SK-N-SH (cell line): ENCODE results near the gene TMEM214. TPM values are rescaled to one million over a fixed set of nuclear protein-coding genes. Genes with fewer than 3 reads are reported as not detected.

Source experiments
- CTCF ChIA-PET: fragments of 300-600, 350-600 bp; formaldehyde crosslinking; extraction: SDS; loops from one replicate; lab custom pipeline; 2021; lab: Yijun Ruan, JAX
- POLR2A ChIA-PET: fragments of 350-600 bp; sonication (Branson Sonifier 250); formaldehyde crosslinking; extraction: SDS; loops from one replicate; lab custom pipeline; 2020; ENCODE audit warnings: antibody characterized with exemption, inconsistent platforms; lab: Yijun Ruan, JAX
- DNase-seq: peaks from one replicate; pipeline ENCODE4 v3.0.0; 2012
- H2AFZ ChIP-seq: fragments of 200-600 bp; sonication (generic); 2 replicates; pipeline ENCODE4 v1.8.1; 2016; ENCODE audit warnings: antibody characterized with exemption, mild to moderate bottlenecking, low read depth
- H3F3A ChIP-seq: fragments of 200-600 bp; sonication (generic); replicated peaks from 2 replicates; pipeline ENCODE3; 2016; ENCODE audit warnings: antibody characterized with exemption, mild to moderate bottlenecking; ENCODE audit not compliant: insufficient read depth
- H3K27ac ChIP-seq, 2 experiments: fragments of 200-500 bp in 1 of 2; fragments of 200-600 bp in 1 of 2; sonication (Bioruptor generic) in 1 of 2; sonication (generic), shearing (Covaris generic) in 1 of 2; 2 replicates each; pipeline versions ENCODE4 v1.5.1 to v1.6.1; 2014 to 2016; ENCODE audit warnings: low read depth in 2 of 2, inconsistent platforms in 1 of 2, low read length in 1 of 2, mild to moderate bottlenecking in 1 of 2, mixed read lengths in 1 of 2
- H3K27me3 ChIP-seq: fragments of 200-600 bp; sonication (generic), shearing (Covaris generic); 2 replicates; pipeline ENCODE4 v1.6.1; 2016; ENCODE audit warnings: mixed run types; ENCODE audit not compliant: insufficient read depth
- H3K36me3 ChIP-seq, 2 experiments: fragments of 200-500 bp in 1 of 2; fragments of 200-600 bp in 1 of 2; sonication (Bioruptor generic) in 1 of 2; sonication (generic) in 1 of 2; replicated peaks in 1 of 2; 2 replicates each; pipeline versions ENCODE3 to v1.5.1; 2014 to 2016; ENCODE audit warnings: low read length in 1 of 2, mild to moderate bottlenecking in 1 of 2; ENCODE audit not compliant: insufficient read depth in 2 of 2, control insufficient read depth in 1 of 2
- H3K4me1 ChIP-seq, 2 experiments: fragments of 200-500 bp in 1 of 2; fragments of 200-600 bp in 1 of 2; sonication (Bioruptor generic) in 1 of 2; sonication (generic), shearing (Covaris generic) in 1 of 2; 2 replicates each; pipeline versions ENCODE4 v1.5.1 to v1.6.1; 2014 to 2016; ENCODE audit warnings: low read depth in 1 of 2, low read length in 1 of 2, mixed run types in 1 of 2; ENCODE audit not compliant: insufficient read depth in 2 of 2, control insufficient read depth in 1 of 2
- H3K4me2 ChIP-seq: fragments of 200-600 bp; sonication (generic), shearing (Covaris generic); 2 replicates; pipeline ENCODE4 v1.6.1; 2017; ENCODE audit warnings: mixed run types
- H3K4me3 ChIP-seq, 2 experiments: fragments of 200-500 bp in 1 of 2; fragments of 200-600 bp in 1 of 2; sonication (Bioruptor generic) in 1 of 2; sonication (generic), shearing (Covaris generic) in 1 of 2; 2 replicates each; pipeline versions ENCODE4 v1.5.1 to v1.8.1; 2014 to 2016; ENCODE audit warnings: low read depth in 2 of 2, inconsistent platforms in 1 of 2, low read length in 1 of 2, mild to moderate bottlenecking in 1 of 2, mixed read lengths in 1 of 2, moderate library complexity in 1 of 2
- H3K79me2 ChIP-seq: fragments of 200-600 bp; sonication (generic); 2 replicates; pipeline ENCODE4 v1.8.1; 2017; ENCODE audit warnings: mild to moderate bottlenecking; ENCODE audit not compliant: insufficient read depth
- H3K9ac ChIP-seq: fragments of 200-600 bp; sonication (generic); 2 replicates; pipeline ENCODE4 v1.6.1; 2017; ENCODE audit warnings: mixed run types
- H3K9me2 ChIP-seq: fragments of 200-600 bp; sonication (generic); 2 replicates; pipeline ENCODE4 v1.6.1; 2017; ENCODE audit warnings: mixed run types
- H3K9me3 ChIP-seq: fragments of 200-600 bp; sonication (generic); 2 replicates; pipeline ENCODE4 v1.6.1; 2017; ENCODE audit warnings: mixed run types, mild to moderate bottlenecking, moderate library complexity
- H4K20me1 ChIP-seq: fragments of 200-600 bp; sonication (generic); 2 replicates; pipeline ENCODE4 v1.6.1; 2017; ENCODE audit warnings: mild to moderate bottlenecking, mixed run types; ENCODE audit not compliant: insufficient read depth
- EZH2phosphoT487 ChIP-seq: fragments of 200-600 bp; sonication (generic); IDR thresholded peaks from 2 replicates; pipeline ENCODE4 v1.6.1; 2017; ENCODE audit warnings: low read depth, mixed run types, mild to moderate bottlenecking, antibody characterized with exemption, moderate library complexity, borderline replicate concordance
- FOSL2 ChIP-seq: IDR thresholded peaks from 2 replicates; pipeline ENCODE4 v1.4.0; 2012; ENCODE audit warnings: low read depth, mild to moderate bottlenecking, moderate library complexity, borderline replicate concordance
- FOXJ3 ChIP-seq: sonication (generic); formaldehyde crosslinking; IDR thresholded peaks from 2 replicates; pipeline ENCODE4 v1.5.1; 2020; ENCODE audit warnings: mild to moderate bottlenecking, missing genetic modification reagents
- MEF2A ChIP-seq: IDR thresholded peaks from 2 replicates; pipeline ENCODE4 v1.4.0; 2012; ENCODE audit warnings: low read depth, borderline replicate concordance
- MXI1 ChIP-seq: IDR thresholded peaks from 2 replicates; pipeline ENCODE4 v1.6.1; 2012; ENCODE audit warnings: mild to moderate bottlenecking, low read depth, low read length, improper control_type of control experiment
- NRF1 ChIP-seq: IDR thresholded peaks from 2 replicates; pipeline ENCODE4 v1.6.1; 2012; ENCODE audit warnings: low read depth, mild to moderate bottlenecking, low read length
- TEAD4 ChIP-seq: IDR thresholded peaks from 2 replicates; pipeline ENCODE4 v1.4.0; 2012; ENCODE audit warnings: mild to moderate bottlenecking, borderline replicate concordance; ENCODE audit not compliant: insufficient read depth
- WGBS: methylation state at CpG from one replicate; pipeline ENCODE4 v1.1.6; 2017; ENCODE audit warnings: low lambda C conversion rate; 5-methylcytosine and 5-hydroxymethylcytosine counted together
- polyA plus RNA-seq, 3 experiments: library from polyadenylated mRNA; depleted of rRNA; stranded (reverse); fragments of >200 nt; gene quantifications; 2 replicates each; pipeline ENCODE4 v1.2.3, GENCODE V29; 2012
- TF ChIP-seq, protein P1 (sequence below): IDR thresholded peaks from 2 replicates; pipeline ENCODE4 v1.4.0; 2012; ENCODE audit warnings: low read depth, borderline replicate concordance
- TF ChIP-seq, protein P2 (sequence below): IDR thresholded peaks from 2 replicates; pipeline ENCODE4 v1.4.0; 2012; ENCODE audit warnings: low read depth
- TF ChIP-seq, protein P3 (sequence below): IDR thresholded peaks from 2 replicates; pipeline ENCODE4 v1.4.0; 2012; ENCODE audit warnings: low read depth, borderline replicate concordance

Gene TMEM214
- polyA plus RNA-seq, 1 of the 3 experiments (the other 2 are of a cell fraction): 69.4 TPM

DNA sequence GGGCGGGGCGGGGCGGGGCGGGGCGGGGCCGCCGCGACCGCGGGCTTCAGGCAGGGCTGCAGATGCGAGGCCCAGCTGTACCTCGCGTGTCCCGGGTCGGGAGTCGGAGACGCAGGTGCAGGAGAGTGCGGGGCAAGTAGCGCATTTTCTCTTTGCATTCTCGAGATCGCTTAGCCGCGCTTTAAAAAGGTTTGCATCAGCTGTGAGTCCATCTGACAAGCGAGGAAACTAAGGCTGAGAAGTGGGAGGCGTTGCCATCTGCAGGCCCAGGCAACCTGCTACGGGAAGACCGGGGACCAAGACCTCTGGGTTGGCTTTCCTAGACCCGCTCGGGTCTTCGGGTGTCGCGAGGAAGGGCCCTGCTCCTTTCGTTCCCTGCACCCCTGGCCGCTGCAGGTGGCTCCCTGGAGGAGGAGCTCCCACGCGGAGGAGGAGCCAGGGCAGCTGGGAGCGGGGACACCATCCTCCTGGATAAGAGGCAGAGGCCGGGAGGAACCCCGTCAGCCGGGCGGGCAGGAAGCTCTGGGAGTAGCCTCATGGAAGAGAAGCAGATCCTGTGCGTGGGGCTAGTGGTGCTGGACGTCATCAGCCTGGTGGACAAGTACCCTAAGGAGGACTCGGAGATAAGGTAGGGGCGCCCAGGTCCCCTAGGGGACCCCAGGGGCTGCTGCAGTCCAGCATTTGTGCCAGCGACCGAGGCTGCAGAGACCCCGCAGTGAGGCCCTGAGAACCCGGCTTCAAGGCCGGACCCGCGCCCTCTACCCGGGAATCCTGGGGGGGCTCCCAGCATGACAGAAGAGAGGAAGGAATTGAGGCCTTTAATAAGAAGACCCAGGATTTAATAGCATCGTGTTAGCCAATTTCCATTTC lies 54.2 kb downstream of the TMEM214 start, which contains the start of gene KHK:
Gene KHK (plus strand): TSS at position 49 of the 870 bp plus-strand sequence. CDS start 488 bp downstream, at position 537.
- H3K4me1 ChIP-seq: peaks cover 6 to 38% of the 10 kb centered on the region in 2 experiments; a peak in 3 of 4 replicates
- no peaks in the 10 kb centered on the region for H3K27me3 ChIP-seq
- WGBS: 20% methylated on average over 34 of the region's 54 CpGs
- POLR2A ChIA-PET: interaction anchor here (0.7 to 4.8 kb wide), 18 partner anchors 8 to 238 kb away, joined by 3 to 36 read pairs (median 4); partner anchors contain the start of genes ABHD1, AGBL5, EMILIN1 and OST4
- H3K36me3 ChIP-seq: peaks cover 4 to 31% of the 10 kb centered on the region in 2 experiments
- peaks cover 10% of the 10 kb centered on the region; the same call in 1 of the 2 replicates for H4K20me1 ChIP-seq
- H2AFZ ChIP-seq: peak within 1 kb of the TSS; percentile 74; the same call in 1 of the 2 replicates
- H3K9me2 ChIP-seq: no peaks in the 10 kb centered on the region
- H3F3A ChIP-seq: peaks cover 7% of the 10 kb centered on the region
- CTCF ChIA-PET: interaction anchor here (0.6 to 14.6 kb wide), 32 partner anchors 8 to 289 kb away, joined by 3 to 227 read pairs (median 4); partner anchors contain the start of genes ABHD1, AGBL5, OST4 and TMEM214
- H3K27ac ChIP-seq: peak within 1 kb of the TSS; percentile 37 to 89; a peak in 3 of 4 replicates
- TF ChIP-seq FOSL2 (no peak), EZH2phosphoT487 (no peak), MXI1 (peak; percentile 59), MEF2A (no peak), FOXJ3 (CRISPR knock-in tag) (no peak), TEAD4 (no peak)
- TF ChIP-seq, protein P1, sequence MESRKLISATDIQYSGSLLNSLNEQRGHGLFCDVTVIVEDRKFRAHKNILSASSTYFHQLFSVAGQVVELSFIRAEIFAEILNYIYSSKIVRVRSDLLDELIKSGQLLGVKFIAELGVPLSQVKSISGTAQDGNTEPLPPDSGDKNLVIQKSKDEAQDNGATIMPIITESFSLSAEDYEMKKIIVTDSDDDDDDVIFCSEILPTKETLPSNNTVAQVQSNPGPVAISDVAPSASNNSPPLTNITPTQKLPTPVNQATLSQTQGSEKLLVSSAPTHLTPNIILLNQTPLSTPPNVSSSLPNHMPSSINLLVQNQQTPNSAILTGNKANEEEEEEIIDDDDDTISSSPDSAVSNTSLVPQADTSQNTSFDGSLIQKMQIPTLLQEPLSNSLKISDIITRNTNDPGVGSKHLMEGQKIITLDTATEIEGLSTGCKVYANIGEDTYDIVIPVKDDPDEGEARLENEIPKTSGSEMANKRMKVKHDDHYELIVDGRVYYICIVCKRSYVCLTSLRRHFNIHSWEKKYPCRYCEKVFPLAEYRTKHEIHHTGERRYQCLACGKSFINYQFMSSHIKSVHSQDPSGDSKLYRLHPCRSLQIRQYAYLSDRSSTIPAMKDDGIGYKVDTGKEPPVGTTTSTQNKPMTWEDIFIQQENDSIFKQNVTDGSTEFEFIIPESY: no peak
- TF ChIP-seq, protein P2, sequence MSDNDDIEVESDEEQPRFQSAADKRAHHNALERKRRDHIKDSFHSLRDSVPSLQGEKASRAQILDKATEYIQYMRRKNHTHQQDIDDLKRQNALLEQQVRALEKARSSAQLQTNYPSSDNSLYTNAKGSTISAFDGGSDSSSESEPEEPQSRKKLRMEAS: no peak
- TF ChIP-seq, all 33 proteins: peak for 1
- Histone ChIP-seq H3K4me3 (peak within 1 kb of the TSS; percentile 65 to 75), H3K4me2 (peak within 1 kb of the TSS; percentile 89), H3K9me3 (no peaks in the 10 kb centered on the region), H3K9ac (peak within 1 kb of the TSS; percentile 61), H3K79me2 (peaks cover under 1% of the 10 kb centered on the region; the same call in 1 of the 2 replicates)
- peak; percentile 90 for DNase-seq

DNA sequence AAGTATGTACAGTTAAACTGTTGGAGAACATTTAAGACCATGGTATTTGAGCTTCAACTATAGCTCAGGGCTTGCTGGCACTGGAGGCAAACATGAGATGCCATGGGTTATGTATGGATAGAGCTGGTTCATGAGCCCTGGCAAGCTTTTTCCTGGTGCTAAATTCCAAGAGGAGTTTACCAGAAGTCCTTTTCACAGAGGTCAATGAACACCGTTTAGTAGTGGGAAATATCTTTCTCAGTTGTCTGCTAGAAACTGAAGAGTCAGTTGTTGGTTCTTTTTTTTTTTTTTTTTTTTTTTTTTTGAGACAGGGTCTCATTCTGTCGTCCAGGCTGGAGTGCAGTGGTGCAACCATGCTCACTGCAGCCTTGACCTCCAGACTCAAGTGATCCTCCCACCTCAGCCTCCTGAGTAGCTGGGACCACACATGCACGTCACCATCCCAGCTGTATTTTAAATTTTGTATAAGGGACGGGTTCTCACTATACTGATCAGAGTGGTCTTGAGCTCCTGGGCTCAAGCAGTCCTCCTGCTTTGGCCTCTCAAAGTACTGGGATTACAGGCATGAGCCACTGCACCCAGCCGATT lies 55.2 kb downstream of the TMEM214 start:
- TF ChIP-seq MEF2A: no peak
- no peak for TF ChIP-seq NRF1
- no peak for TF ChIP-seq FOXJ3 (CRISPR knock-in tag)
- TF ChIP-seq, protein P3, sequence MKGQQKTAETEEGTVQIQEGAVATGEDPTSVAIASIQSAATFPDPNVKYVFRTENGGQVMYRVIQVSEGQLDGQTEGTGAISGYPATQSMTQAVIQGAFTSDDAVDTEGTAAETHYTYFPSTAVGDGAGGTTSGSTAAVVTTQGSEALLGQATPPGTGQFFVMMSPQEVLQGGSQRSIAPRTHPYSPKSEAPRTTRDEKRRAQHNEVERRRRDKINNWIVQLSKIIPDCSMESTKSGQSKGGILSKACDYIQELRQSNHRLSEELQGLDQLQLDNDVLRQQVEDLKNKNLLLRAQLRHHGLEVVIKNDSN: no peak
- TF ChIP-seq, all 33 proteins: peak for 0
- CTCF ChIA-PET: interaction anchor here (0.6 to 14.6 kb wide), 26 partner anchors 9 to 288 kb away, joined by 3 to 227 read pairs (median 3); partner anchors contain the start of genes AGBL5 and OST4
- Histone ChIP-seq H3K4me2 (0 out of 2 replicates have a peak overlapping the region, but pooled peaks have one; percentile 89), H3K9me2 (no peaks in the 10 kb centered on the region), H3F3A (peaks cover 7% of the 10 kb centered on the region), H3K9me3 (no peaks in the 10 kb centered on the region), H4K20me1 (peaks cover 8% of the 10 kb centered on the region; the same call in 1 of the 2 replicates), H3K27me3 (no peaks in the 10 kb centered on the region), H3K36me3 (peaks cover 0 to 22% of the 10 kb centered on the region in 2 experiments), H3K4me1 (peaks cover 6 to 32% of the 10 kb centered on the region in 2 experiments; a peak in 3 of 4 replicates), H3K9ac (no peak overlapping the region), H3K4me3 (peak overlapping the region in 1 of 2 experiments; percentile 75; a peak in 1 of 4 replicates), H3K79me2 (no peaks in the 10 kb centered on the region), H3K27ac (no peak overlapping the region), H2AFZ (no peak overlapping the region)
- 86% methylated on average over 5 of the region's 5 CpGs for WGBS
- DNase-seq: no peak
- POLR2A ChIA-PET: interaction anchor here (0.6 to 4.8 kb wide), 14 partner anchors 9 to 215 kb away, joined by 3 to 36 read pairs (median 4); partner anchors contain the start of genes AGBL5, EMILIN1, OST4 and PREB
